Bone marrow (tissue), 2 donors: ENCODE data around the gene SLC9C2.
"Not testable (repeated sequence)": the region's sequence is repeated elsewhere in the genome, so short reads cannot be mapped to it uniquely, and the experiment has no call there.

Source experiments
- DNase-seq, 2 donors: peaks; one replicate each; lab custom pipeline; 2025; lab: John Stamatoyannopoulos, UW

The SLC9C2 gene

DNA sequence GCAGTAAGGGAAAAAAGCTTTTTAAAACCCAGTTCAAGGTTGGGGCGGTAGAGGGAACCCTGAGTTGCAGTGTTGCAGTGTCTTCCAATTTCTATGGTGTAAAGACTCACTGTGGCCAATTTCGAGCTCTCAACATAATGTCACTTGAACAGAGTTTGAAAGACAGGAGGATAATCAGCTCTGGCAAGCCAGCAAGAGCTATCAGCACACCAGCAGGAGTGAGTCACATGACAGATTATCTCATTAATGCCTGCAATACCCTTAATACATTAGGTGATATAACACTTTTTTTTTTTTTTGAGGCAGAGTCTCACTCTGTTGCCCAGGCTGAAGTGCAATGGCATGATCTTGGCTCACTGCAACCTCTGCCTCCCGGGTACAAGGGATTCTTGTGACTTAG, 22.8 kb downstream of the SLC9C2 start:
- DNase-seq = no peak

DNA sequence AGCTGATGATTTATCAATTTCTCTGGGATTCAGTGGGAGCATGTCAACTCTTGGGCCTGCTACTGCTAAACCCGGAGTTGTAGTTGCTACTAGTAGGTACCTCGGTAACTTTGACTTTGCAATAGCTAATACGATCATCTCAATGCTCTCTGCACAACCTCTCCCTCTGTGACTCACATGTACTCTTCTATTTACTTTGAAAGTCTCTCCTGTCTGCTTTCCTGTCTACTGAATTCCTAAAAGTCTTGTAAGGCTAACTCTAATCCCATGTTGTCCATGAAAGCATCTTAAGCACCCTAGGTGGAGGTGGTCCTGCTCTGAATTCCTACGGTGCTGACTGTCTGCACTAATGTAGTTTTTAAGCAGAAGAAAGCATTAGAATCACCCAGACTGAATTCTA, 29.3 kb downstream of the SLC9C2 start:
- DNase-seq = no peak

DNA sequence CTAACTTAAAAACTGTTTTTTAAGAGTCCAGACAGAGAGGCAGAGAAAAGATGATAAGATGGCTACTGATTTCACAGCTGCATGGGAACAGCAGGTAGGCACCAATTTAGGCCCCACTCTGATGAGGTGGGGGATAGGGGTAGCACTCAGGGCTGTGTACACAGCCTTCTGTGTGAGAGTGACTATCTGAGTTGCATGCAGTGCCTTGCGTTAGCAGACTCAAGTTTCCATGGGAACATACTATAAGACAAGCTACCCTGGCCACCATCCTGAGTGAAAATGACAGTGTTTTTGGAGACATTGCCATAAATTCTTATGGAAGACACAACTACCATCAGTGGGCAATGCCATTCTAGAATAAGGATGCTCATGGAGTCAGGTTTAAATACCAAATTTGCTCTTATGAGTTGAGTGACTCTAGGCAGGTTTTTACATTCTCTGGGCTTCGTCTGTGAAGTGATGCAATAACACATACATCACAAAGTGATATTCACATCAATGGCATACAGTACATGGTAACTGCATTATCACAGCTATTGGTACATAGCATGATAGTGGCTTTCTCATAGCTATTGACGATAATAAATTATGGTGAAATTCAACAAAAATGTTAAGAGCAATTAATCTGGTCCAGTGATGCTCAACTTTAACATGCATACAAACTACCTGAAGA, 30.5 kb downstream of the SLC9C2 start:
- DNase-seq = no peak

DNA sequence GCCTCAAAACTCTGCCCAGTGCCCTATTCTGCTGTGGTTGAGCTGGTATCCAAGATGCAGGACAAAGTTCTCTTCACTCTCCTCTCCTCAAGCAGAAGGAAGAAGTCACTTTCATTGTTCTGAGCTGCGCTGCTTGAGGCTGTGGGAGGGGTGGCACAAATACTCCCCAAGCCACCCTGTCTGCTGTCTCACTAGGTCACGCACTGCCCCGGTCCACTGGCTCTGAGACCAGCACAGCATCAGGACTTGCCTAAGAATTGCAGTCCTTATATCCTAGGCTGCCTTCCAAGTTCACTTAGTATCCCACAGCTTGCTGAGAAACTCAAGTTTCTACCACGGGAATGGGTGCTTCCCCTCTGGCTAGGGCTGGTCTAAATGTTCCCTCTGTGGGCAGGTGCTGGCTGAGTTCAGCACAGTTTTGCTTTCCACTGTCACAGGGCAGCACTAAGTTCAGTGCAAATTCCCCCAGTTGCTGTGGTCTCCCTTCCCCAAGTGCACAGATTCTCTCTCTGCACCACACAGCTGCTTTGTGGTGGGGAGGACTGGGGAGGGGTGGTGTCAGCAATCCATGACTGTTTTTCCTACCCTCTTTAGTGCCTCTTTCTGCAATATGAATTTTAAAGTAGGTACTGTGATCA, 32.4 kb downstream of the SLC9C2 start:
- peak in 1 of 2 donors; percentile 3 for DNase-seq

DNA sequence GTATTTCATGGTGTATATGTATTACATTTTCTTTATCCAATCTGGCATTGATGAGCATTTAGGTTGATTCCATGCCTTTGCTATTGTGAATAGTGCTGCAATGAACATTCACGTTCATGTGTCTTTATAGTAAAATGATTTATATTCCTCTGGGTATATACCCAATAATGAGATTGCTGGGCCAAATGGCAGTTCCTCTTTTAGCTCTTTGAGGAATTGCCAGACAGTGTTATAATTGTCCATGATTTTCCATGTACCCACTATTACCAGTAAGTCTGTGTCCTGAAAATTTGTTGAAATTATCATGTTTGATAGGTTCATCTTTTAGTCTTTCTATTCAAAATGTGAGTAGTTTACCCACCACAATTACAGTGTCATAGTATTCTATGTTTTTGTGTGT, 34.4 kb downstream of the SLC9C2 start:
- DNase-seq = no peak

DNA sequence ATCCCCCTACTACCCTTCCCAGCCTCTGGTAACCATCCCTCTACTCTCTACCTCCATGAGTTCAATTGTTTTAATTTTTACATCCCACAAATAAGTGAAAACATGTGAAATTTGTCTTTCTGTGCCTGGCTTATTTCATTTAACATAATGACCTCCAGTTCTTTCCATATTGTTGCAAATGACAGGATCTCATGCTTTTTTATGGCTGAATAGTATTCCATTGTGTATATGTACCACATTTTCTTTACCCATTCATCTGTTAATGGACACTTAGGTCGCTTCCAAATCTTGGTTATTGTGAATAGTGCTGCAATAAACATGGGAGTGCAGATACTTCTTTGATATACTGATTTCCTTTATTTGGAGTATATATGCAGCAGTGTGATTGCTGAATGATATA, 39.0 kb downstream of the SLC9C2 start:
- DNase-seq = not testable (repeated sequence)

DNA sequence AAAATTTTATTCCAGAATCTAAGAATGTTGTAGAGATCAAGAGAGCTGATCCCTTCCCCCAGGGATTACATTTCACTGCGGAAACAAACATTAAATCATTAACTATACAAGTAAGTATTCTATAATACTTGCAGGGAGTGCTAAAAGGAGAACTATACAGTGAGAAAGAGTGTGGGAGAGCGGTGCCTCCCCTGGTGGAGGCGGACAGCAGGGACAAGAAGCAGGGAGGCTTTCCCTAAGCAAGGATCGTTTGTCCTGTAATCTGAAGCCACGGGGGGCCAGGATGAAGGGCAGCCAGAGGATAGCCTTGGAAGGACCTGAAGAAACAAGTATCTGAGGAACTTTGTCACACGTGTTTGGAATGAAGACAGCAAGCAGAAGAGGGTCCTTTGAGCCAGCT, 40.1 kb downstream of the SLC9C2 start:
- DNase-seq = no peak

DNA sequence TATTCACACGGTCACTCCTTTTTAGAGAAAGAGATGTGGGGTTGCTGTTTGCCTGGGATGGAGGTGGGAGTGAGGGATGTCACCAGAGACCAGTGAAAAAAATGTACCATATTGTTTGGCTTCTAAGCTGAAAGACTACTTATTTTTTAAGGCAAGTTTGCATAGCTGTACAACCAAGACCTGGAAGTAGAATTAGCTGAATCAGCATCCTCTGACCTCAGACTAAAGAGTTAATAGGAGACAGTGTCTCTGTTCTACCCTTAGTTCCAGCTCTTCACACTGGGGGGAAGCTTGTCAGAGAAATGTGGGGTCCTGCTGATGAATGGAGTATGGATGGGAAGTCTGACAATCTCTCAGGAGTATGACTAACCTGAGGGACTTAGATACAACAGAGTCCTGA, 41.6 kb downstream of the SLC9C2 start:
- no peak for DNase-seq

DNA sequence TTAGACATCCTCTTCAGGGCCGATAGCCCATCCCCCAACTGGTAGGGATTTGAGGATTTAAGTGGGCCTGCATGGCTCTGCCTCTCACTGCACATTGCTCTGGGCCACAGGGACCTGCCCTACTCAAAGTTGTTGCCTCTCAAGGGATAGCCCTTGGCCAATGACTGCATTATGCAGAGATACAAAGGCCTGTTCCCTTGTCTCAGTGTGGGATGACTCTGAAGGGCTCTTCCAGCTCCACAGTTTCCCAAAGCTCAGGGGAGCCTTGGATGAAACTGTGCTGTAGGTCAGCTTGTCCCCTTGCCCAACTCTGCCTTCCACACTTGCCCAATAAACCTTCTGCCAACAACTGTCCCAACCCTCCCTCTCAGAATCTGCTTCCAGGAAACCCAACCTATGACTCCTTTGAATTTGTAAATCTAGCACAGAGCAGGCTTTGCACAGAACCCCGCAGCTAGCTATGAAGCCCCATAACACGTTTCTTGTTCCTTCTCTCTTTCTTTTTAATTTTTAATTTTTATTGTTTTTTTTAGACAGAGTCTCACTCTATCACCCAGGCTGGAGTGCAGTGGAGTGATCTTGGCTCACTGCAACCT, 42.5 kb downstream of the SLC9C2 start:
- DNase-seq = no peak

DNA sequence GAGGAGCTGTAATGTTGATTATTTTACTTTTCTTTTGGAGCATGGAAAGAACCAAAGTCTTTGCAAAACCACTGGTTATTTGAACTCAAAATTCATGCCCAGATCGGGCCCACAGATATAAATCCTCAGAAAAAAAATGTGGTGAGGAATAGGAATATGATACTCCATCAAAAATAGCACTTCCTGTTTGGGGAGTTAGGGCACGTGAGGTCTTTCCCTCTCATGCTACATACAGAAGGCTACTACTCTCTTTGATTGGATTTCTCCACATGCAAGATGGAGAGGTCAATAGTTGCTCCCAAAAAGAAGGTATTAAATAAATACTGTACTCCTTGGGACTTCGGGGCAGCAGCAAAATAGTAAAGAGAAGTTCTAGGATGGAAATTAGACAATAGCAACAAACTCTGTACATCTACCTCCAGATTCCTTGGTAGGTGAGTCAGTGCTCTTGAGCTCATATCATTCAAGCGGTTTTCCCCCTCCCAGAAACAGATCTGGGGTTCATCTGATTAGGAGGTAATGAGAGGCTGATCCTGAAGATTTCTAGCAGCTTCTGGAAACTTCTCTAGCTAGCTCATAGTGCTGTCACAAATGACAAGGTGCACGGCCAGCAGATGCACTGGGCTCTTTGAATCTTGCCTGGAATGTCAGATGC, 47.1 kb downstream of the SLC9C2 start:
- DNase-seq = no peak

DNA sequence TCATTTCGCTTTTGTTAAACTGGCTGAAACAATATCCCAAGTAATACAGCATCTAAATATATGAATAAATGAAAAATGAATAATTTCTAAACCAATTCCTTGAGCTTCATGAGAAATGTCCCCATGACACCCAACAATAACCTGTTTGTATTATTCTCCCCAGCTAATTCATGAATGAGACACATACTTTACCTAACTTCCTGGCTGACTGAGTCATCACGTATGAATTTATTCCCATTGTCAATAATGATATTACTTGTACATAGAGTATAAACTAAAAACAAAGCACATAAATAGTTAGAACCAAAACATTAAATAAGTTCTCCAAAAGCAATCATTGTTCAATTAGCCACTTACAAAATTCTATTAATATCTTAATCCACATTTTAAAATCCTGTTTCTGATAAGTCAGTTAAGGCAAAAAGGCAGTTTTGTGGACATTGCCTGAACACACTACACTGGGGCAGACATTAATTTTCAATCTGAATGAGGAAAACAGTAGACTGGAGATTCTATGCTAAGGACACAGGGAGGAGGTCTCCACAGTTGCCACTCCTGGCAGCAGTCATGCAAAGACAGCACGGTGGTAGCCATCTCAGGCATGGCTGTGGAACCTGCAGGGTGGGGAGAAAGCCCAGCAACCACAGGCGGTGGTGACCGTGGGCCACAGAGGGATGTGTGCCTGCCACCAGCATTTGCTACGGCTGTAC, 48.2 kb downstream of the SLC9C2 start:
- peak in 1 of 2 donors; percentile 5 for DNase-seq

DNA sequence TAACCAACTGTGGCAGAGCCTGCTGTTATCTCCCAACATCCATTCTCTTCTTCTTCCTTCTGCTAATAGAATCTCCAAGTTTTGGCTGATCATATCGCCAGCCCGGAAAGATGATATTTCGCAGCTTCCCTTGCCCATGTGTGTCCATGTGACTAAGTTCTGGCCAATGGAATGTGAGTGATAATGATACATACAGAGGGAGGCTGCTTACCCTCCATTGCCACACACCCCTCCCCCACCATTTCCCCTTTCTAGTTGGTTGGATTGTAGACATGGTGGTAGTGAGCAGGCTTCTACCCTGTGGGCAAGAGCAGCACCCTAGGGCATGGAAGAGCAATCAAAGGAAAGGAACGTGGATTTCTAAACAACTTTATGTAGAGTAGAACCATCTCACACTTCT, 48.8 kb downstream of the SLC9C2 start:
- no peak for DNase-seq

DNA sequence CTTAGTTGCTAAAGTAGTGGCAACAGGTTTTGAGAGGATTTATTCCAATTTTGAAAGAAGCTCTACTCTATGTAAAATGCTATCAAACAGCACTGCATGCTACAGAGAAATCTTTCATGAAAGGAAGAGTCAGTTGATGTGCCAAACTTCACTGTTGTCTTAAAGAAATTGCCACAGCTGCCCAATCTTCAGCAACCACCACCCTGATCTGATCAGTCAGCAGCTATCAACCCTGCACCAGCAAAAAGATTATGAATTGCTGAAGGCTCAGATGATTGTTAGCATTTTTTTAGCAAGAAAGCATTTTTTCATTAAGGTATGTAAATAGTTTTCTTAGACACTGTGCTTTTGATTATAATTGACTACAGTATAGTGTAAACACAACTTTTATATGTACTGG, 49.6 kb downstream of the SLC9C2 start:
- DNase-seq = no peak

DNA sequence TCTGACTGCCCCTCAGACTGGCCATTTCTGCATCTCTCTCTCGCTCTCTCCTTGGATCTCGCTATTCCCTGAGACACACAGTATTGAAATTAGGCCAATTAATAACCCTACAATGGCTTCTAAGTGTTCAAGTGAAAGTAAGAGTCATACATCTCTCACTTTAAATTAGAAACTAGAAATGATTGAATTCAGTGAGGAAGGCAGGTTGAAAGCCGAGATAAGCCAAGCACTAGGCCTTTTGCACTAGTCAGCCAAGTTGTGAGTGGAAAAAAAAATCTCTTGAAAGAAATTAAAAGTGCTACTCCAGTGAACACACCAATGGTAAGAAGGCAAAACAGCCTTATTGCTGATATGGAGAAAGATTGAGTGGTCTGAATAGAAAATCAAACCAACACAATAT, 51.2 kb downstream of the SLC9C2 start:
- no peak for DNase-seq

DNA sequence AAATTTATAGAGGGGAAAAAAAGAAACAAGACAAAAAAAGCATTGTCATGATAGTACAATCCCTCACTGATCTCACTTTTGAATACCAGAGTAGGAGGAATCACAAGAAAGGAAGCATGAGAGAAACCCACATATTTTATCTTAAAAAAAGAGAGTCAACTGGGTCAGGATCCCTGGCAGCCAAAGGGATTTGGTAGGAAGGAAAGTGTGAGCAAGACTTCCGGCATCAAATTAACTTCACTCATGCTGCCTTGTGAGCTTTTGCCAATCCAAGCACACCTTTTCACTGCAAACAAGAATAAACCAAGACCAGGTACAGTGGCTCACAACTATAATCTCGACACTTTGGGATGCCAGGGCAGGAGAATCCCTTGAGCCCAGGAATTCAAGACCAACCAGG, 53.1 kb downstream of the SLC9C2 start:
- no peak for DNase-seq

DNA sequence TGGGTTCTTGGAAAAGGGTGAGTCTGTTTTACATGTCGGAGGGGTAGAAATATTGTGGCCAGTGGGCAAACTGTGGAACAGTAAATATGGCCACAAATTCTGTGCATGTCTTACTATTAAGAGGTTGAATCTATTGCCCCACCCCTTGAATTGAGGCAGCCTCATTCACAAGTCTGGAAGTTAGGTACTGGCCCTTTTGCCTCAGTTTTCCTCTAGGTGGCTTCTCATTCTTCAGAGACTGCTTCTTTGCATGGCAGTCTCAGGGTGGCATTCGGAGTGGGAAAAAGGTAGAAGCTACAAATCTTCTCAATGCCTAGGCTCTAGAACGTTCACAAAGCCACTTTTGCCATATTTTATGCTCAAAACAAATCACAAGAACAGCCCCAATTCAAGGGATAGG, 57.2 kb downstream of the SLC9C2 start:
- no peak for DNase-seq

DNA sequence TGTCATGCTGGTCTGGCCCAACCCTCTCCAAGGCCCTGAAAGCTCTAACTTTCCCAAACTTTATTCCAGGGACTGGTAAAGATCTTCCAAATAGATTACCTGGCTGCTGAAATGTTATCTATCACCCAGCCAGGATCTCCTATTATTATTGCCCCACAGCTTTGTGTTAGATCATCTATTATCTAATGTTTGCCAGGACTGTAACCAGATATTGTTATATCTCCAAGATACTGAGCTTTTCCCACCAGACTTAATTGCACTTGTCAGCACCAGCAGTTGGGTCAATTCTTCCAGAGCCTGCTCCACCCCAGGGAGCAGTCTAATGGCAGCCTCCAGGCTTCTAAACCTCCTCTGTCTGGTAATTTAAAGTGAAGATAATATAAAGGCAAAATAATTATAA, 66.6 kb downstream of the SLC9C2 start:
- DNase-seq = no peak

DNA sequence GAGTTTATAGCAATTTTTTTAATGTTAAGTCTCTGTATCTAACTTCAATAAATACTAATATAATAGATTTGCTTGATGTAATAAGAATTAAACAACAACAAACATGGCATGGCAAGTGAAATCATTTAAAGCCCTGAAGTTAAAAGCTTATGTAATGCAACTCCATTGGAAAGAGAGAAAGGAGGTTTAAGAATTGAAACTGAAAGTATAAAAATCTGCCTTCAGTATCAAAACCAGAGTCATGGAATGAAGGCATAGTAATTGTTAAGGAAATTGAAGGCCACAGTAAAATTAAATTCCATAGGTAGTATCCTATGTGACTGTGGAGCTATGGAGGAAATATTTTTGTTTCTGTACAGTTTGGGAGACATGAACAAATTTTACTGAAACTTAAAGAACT, 70.6 kb downstream of the SLC9C2 start:
- peak in 1 of 2 donors; percentile 41 for DNase-seq

DNA sequence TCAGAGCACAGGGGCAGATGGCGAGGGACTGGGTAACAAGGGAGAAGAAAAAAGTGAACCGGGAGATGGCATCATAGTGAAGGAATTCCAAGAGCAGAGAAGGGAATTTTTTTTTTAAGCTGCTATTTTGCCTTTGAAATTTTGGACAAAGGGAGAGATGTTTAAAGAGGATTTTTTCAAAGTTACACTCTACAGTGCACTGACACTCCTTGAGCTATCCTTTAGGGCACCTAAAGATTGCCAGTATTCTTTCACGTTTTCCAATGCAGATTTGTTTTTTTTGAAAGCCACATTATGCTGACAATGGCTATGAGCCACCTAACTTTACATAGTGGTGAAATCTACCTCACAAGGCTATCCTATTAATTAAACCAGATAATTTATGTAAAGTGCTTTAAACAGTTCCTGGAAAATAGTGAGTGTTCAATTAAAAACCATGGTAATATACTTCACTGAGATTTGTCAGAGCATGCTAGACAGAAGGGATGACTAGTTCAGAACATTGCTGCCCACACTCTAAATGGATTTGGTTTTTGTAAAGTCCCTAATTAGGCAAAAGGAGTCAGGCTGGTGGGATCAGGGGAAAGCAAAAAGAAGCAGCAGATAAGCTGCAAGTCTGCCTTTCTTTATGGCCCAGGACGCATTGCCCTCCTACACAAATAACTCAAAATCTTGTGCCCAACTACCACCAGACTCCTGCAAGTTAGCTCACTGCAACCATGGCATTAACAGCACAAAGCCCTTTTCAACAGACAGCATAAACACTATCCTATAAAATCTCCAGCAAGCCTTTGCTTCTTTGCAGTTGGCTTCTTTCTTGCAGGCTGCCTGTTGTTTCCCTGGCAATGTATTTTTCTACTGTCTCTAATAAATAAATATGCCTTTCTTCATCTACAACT, 71.8 kb downstream of the SLC9C2 start:
- no peak for DNase-seq

DNA sequence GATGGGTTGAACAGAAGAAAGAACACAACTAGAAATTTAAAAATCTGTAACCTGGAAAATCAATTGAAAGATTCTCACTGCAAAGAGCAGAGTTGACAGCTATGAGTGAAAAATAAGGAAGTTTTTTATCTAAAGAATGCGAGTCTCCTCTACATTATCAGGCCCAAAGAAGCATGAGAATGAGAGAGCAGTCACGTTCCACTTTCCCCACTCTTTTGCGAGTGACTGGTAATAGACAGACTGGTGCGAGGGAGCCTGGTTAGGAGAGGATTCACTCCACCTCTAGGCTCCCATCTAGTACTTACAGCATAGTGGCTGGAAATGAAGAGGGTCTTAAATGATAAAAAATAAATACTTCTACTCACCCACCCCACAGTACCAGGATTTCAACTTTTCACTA, 73.8 kb downstream of the SLC9C2 start:
- DNase-seq = no peak

DNA sequence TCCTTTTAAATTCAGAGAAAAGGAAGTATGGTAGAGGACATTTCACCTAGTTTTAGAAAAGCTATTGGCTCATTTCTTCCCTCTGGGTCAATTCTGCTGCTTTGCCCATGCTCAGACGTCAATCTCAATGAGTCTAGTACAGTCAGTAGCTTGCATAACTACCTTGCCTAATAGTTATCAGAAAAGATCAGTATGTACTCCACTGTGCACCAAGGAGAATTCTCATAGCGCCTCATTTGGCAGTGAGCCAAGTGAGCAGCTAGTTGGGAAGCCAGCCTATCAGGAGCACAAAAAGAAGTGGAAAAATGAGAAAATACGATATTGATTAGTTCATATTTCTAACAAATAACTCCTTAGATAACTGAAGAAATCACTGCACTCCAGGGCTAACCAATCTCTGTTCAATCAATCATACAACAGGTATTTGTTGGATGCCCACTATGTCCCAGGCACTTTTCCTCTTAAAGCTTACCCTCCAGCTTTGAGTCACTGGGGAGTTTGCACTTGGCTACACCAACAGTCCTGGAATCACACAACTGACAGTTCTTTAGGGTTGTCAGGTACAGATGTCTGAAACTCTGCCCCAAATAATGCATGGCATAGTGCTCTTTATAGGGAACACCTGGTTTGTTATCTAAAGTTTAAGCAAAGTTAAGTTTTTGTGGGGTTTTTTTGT, 75.6 kb downstream of the SLC9C2 start:
- no peak for DNase-seq
